Ishikawa (cell line): Measurements from ENCODE around the gene SLC5A9.

ENCODE experiments used
- CEBPB ChIP-seq: IDR thresholded peaks from 2 replicates; pipeline ENCODE4 v1.6.1; 2012
- CREB1 ChIP-seq: IDR thresholded peaks from 2 replicates; pipeline ENCODE4 v1.6.1; 2012; ENCODE audit warnings: low read depth
- EGR1 ChIP-seq: IDR thresholded peaks from 2 replicates; pipeline ENCODE4 v1.6.1; 2012
- EP300 ChIP-seq: IDR thresholded peaks from 2 replicates; pipeline ENCODE4 v1.6.1; 2012; ENCODE audit warnings: borderline replicate concordance
- FOXM1 ChIP-seq: IDR thresholded peaks from 2 replicates; pipeline ENCODE4 v1.6.1; 2012; ENCODE audit warnings: low read depth, borderline replicate concordance
- NFIC ChIP-seq: IDR thresholded peaks from 2 replicates; pipeline ENCODE4 v1.6.1; 2012
- RAD21 ChIP-seq: IDR thresholded peaks from 2 replicates; pipeline ENCODE4 v1.6.1; 2012; ENCODE audit warnings: low read depth
- TAF1 ChIP-seq: IDR thresholded peaks from 2 replicates; pipeline ENCODE4 v1.6.1; 2012; ENCODE audit warnings: low read depth, mild to moderate bottlenecking
- TEAD4 ChIP-seq: IDR thresholded peaks from 2 replicates; pipeline ENCODE4 v1.6.1; 2012
- YY1 ChIP-seq: IDR thresholded peaks from 2 replicates; pipeline ENCODE4 v1.6.1; 2012; ENCODE audit warnings: low read depth
- ZBTB7A ChIP-seq: IDR thresholded peaks from 2 replicates; pipeline ENCODE4 v1.6.1; 2012; ENCODE audit warnings: low read depth
- TF ChIP-seq, protein P1 (sequence below): IDR thresholded peaks from 2 replicates; pipeline ENCODE4 v1.6.1; 2012; ENCODE audit warnings: low read depth, mild to moderate bottlenecking
- TF ChIP-seq, protein P2 (sequence below): IDR thresholded peaks from 2 replicates; pipeline ENCODE4 v1.6.1; 2012
- TF ChIP-seq, protein P3 (sequence below): IDR thresholded peaks from 2 replicates; pipeline ENCODE4 v1.6.1; 2012

DNA sequence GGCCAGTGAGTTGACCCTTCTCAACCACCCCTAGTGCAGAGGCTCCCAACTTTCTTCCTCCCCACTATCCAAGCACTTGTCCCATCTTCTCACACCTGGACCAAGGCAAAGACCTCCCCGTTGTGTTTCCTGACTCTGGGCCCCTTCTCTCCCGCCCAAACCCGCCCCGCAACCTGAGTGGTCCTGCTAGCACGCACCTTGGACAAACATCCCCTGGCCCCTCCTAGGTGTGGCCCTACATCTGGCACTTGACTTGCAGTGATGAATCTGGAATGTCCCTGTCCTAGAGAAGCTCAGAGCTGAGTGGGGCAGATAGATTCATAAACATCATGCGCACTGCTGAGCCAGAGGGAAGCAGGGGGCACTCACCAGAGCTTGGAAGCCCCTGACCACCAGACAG, 2.3 kb downstream of the SLC5A9 start:
- TF ChIP-seq, protein P1, sequence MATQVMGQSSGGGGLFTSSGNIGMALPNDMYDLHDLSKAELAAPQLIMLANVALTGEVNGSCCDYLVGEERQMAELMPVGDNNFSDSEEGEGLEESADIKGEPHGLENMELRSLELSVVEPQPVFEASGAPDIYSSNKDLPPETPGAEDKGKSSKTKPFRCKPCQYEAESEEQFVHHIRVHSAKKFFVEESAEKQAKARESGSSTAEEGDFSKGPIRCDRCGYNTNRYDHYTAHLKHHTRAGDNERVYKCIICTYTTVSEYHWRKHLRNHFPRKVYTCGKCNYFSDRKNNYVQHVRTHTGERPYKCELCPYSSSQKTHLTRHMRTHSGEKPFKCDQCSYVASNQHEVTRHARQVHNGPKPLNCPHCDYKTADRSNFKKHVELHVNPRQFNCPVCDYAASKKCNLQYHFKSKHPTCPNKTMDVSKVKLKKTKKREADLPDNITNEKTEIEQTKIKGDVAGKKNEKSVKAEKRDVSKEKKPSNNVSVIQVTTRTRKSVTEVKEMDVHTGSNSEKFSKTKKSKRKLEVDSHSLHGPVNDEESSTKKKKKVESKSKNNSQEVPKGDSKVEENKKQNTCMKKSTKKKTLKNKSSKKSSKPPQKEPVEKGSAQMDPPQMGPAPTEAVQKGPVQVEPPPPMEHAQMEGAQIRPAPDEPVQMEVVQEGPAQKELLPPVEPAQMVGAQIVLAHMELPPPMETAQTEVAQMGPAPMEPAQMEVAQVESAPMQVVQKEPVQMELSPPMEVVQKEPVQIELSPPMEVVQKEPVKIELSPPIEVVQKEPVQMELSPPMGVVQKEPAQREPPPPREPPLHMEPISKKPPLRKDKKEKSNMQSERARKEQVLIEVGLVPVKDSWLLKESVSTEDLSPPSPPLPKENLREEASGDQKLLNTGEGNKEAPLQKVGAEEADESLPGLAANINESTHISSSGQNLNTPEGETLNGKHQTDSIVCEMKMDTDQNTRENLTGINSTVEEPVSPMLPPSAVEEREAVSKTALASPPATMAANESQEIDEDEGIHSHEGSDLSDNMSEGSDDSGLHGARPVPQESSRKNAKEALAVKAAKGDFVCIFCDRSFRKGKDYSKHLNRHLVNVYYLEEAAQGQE = no peak
- TF ChIP-seq, protein P2, sequence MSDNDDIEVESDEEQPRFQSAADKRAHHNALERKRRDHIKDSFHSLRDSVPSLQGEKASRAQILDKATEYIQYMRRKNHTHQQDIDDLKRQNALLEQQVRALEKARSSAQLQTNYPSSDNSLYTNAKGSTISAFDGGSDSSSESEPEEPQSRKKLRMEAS = no peak
- TF ChIP-seq, protein P3, sequence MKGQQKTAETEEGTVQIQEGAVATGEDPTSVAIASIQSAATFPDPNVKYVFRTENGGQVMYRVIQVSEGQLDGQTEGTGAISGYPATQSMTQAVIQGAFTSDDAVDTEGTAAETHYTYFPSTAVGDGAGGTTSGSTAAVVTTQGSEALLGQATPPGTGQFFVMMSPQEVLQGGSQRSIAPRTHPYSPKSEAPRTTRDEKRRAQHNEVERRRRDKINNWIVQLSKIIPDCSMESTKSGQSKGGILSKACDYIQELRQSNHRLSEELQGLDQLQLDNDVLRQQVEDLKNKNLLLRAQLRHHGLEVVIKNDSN = no peak
- TF ChIP-seq TAF1 = no peak
- TF ChIP-seq FOXM1 = no peak
- no peak for TF ChIP-seq EP300
- no peak for TF ChIP-seq EGR1
- no peak for TF ChIP-seq RAD21
- no peak for TF ChIP-seq NFIC
- TF ChIP-seq CREB1 = no peak
- no peak for TF ChIP-seq TEAD4
- no peak for TF ChIP-seq CEBPB
- TF ChIP-seq YY1 = no peak
- no peak for TF ChIP-seq ZBTB7A
